Kidney (tissue), 14 donors: ENCODE data around the gene CLEC16A. TPM values are rescaled to one million over a fixed set of nuclear protein-coding genes. Genes with fewer than 3 reads are reported as not detected.

Experiments used
- DNase-seq, 5 donors: peaks; one replicate each; pipeline ENCODE4 v3.0.0-alpha.2; 2013 to 2020
- FAIRE-seq: peaks from 2 replicates; lab custom pipeline; 2012; peaks lifted over from hg19 to GRCh38; lab: Jason Lieb, UNC
- H3K27ac ChIP-seq, 2 donors: one replicate each; pipeline ENCODE4 v1.7.0; 2013; ENCODE audit warnings: low read depth in 2 of 2, low read length in 2 of 2, inconsistent platforms in 1 of 2
- H3K27me3 ChIP-seq: one replicate; pipeline ENCODE4 v1.7.1; 2013; ENCODE audit warnings: low read length, inconsistent platforms; ENCODE audit not compliant: control insufficient read depth, insufficient read depth
- H3K36me3 ChIP-seq, 3 donors: one replicate each; pipeline versions ENCODE4 v1.7.0 to v1.7.1; 2013; ENCODE audit warnings: low read length in 3 of 3, control low read depth in 1 of 3, inconsistent platforms in 1 of 3; ENCODE audit not compliant: insufficient read depth in 3 of 3, control insufficient read depth in 2 of 3
- H3K4me1 ChIP-seq, 3 donors: one replicate each; pipeline versions ENCODE4 v1.7.0 to v1.7.1; 2013; ENCODE audit warnings: low read length in 3 of 3, inconsistent platforms in 1 of 3, low read depth in 1 of 3; ENCODE audit not compliant: control insufficient read depth in 2 of 3, insufficient read depth in 2 of 3
- H3K4me3 ChIP-seq, 3 donors: one replicate each; pipeline versions ENCODE4 v1.7.0 to v1.8.1; 2013; ENCODE audit warnings: low read length in 3 of 3, control low read depth in 1 of 3, inconsistent platforms in 1 of 3
- H3K9ac ChIP-seq, 3 donors: one replicate each; pipeline versions ENCODE4 v1.7.0 to v1.7.1; 2013; ENCODE audit warnings: low read length in 3 of 3, control low read depth in 1 of 3, inconsistent platforms in 1 of 3
- H3K9me3 ChIP-seq, 3 donors: one replicate each; pipeline versions ENCODE4 v1.7.0 to v1.7.1; 2013; ENCODE audit warnings: low read length in 3 of 3, control low read depth in 1 of 3, inconsistent platforms in 1 of 3; ENCODE audit not compliant: control insufficient read depth in 2 of 3, insufficient read depth in 1 of 3
- intact Hi-C: fragments of 100-400 bp; cut with DNase I; formaldehyde crosslinking; loops from one replicate; pipeline ENCODE4 v1.11.1; 2022
- polyA plus RNA-seq: library from polyadenylated mRNA; stranded (reverse); fragments of 350-450 nt; fragmentation: Illumina TruSeq; extraction: RNeasy Lipid Tissue Mini Kit (QIAGEN cat#74804); gene quantifications from one replicate; pipeline ENCODE4 v1.2.3, GENCODE V29; 2014; ENCODE audit warnings: low read depth, low replicate concordance; ENCODE audit not compliant: insufficient read depth
- total RNA-seq: library from RNA; stranded (reverse); fragmentation: NEBNext Ultra II Directional; extraction: Animal tissue kit (Norgen Biotek cat#: 25700); gene quantifications from one replicate; pipeline ENCODE4 v1.2.1, GENCODE V29; 2021
- TF ChIP-seq, protein P1 (sequence below): IDR thresholded peaks from 3 replicates; pipeline ENCODE4 v1.5.1; 2012; ENCODE audit warnings: mild to moderate bottlenecking, moderate library complexity, borderline replicate concordance; ENCODE audit not compliant: insufficient read depth; ENCODE audit errors: extremely low read depth
- donor health status: control.
- donor health status: control.
- donor health status: control.
- donor health status: control.
- donor health status: control.
- donor health status: DM: yes; HTN: yes; CAD: no.
- donor health status: Normal renal cell carcinoma (clear cell type).

Gene CLEC16A
- total and polyA plus RNA-seq, 2 donors from 2014 or later = 10.8 to 51.9 TPM

- Histone ChIP-seq H3K4me3 (no peak overlapping the region), H3K36me3 (peaks cover 2 to 12% (median 11%) of the 10 kb centered on the region in 3 donors), H3K27me3 (no peaks in the 10 kb centered on the region), H3K9ac (no peak overlapping the region), H3K4me1 (peaks cover 0 to 2% (median 0%) of the 10 kb centered on the region in 3 donors), H3K9me3 (no peaks in the 10 kb centered on the region), H3K27ac (no peak overlapping the region)
- intact Hi-C loops = no loop called here
- DNase-seq = peak in 1 of 5 donors; percentile 28
- FAIRE-seq = no peak
- TF ChIP-seq, protein P1, sequence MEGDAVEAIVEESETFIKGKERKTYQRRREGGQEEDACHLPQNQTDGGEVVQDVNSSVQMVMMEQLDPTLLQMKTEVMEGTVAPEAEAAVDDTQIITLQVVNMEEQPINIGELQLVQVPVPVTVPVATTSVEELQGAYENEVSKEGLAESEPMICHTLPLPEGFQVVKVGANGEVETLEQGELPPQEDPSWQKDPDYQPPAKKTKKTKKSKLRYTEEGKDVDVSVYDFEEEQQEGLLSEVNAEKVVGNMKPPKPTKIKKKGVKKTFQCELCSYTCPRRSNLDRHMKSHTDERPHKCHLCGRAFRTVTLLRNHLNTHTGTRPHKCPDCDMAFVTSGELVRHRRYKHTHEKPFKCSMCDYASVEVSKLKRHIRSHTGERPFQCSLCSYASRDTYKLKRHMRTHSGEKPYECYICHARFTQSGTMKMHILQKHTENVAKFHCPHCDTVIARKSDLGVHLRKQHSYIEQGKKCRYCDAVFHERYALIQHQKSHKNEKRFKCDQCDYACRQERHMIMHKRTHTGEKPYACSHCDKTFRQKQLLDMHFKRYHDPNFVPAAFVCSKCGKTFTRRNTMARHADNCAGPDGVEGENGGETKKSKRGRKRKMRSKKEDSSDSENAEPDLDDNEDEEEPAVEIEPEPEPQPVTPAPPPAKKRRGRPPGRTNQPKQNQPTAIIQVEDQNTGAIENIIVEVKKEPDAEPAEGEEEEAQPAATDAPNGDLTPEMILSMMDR = no peak
Measured at GRCh38 chr16:11039726-11040125, 95.4 kb downstream of the CLEC16A start.

DNA sequence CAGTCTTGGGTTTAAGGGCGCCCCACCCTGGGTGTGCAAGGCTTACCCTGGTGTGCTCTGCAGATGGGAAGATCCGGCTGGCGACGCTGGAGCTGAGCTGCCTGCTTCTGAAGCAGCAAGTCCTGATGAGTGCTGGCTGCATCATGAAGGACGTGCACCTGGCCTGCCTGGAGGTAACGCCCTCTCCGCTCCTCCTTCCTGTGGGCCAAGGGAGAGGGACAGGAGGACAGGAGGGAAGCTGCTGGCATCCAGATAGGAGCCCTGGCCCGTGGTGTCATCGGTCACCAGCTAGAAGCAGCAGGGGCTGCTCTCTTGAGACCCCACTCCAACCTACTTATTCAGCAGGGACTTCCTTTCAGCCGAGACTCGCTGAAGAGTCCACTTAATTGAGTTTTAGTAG is 97.8 kb downstream of the CLEC16A start:
- H3K27ac ChIP-seq = no peak overlapping the region
- DNase-seq (no peak), FAIRE-seq (no peak)
- intact Hi-C loops = no loop called here
- TF ChIP-seq, protein P1 = no peak
- no peaks in the 10 kb centered on the region for H3K9me3 ChIP-seq
- no peak overlapping the region for H3K4me3 ChIP-seq
- H3K9ac ChIP-seq = no peak overlapping the region
- peaks cover 0 to 2% (median 0%) of the 10 kb centered on the region in 3 donors for H3K4me1 ChIP-seq
- H3K36me3 ChIP-seq = peaks cover 2 to 12% (median 11%) of the 10 kb centered on the region in 3 donors
- no peaks in the 10 kb centered on the region for H3K27me3 ChIP-seq

DNA sequence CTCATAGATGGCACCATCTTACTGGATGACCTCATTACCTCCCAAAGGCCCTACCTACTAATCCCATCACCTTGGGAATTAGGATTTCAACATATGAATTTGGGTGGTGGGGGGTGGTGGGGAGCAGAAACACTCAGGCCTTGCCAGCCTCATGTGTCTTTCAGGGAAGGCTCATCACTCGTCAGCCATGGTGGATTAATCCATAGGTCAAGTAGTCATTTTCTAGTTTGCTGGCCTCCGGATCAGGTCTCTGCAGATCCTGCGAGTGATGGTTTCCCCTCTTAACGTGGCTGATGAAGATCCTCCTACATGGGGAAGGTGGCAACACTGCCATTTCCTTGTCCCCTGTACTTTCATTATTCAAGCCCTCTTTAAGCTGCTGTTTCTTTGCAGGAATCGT is 101.1 kb downstream of the CLEC16A start:
- Histone ChIP-seq H3K9me3 (no peaks in the 10 kb centered on the region), H3K4me1 (peaks cover 0 to 5% (median 3%) of the 10 kb centered on the region in 3 donors), H3K27me3 (no peaks in the 10 kb centered on the region), H3K9ac (no peak overlapping the region), H3K27ac (no peak overlapping the region), H3K36me3 (peaks cover 2 to 14% (median 4%) of the 10 kb centered on the region in 3 donors), H3K4me3 (no peak overlapping the region)
- TF ChIP-seq, protein P1 = no peak
- DNase-seq = no peak
- intact Hi-C loops = no loop called here
- FAIRE-seq = no peak

DNA sequence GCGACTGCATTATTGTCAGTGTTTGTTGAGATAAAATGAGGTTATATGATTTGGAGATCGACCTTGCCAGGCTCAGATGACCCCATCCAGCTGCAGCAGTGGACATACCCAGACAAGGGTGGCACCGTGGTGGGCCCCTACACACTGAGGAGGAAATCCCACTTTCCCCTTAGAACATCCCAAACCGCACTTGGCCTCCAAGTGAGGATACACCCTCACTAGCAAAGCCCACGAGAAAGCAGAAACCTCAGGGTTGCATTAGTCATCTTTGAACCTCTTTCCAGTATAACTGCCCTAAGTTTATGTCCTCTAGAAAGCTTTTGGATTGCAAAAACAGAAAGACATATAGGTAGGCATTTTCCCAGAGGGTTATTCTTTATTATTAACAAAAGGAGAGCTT is 101.5 kb downstream of the CLEC16A start:
- Histone ChIP-seq H3K27me3 (no peaks in the 10 kb centered on the region), H3K4me1 (peaks cover 0 to 5% (median 3%) of the 10 kb centered on the region in 3 donors), H3K36me3 (peaks cover 2 to 14% (median 7%) of the 10 kb centered on the region in 3 donors), H3K4me3 (no peak overlapping the region), H3K9me3 (no peaks in the 10 kb centered on the region), H3K9ac (no peak overlapping the region), H3K27ac (no peak overlapping the region)
- FAIRE-seq = no peak
- DNase-seq = no peak
- TF ChIP-seq, protein P1 = no peak
- intact Hi-C loops = no loop called here
